Stimulated activated CD4-positive, alpha-beta T cell treated with anti-CD3 and anti-CD28 coated beads, Interleukin-12 subunit alpha, Interleukin-12 subunit beta, amount 100 ng/mL, for 4 hours (primary cell): Measurements from ENCODE around the gene GSTO1.

Source experiments
- DNase-seq: peaks from one replicate; pipeline ENCODE4 v3.0.0-alpha.2; 2020

GSTO1 gene

GRCh38 chr10:104279550-104280259 lies 25.0 kb downstream of the GSTO1 start:
- DNase-seq: no peak

GRCh38 chr10:104281694-104282093 lies 27.0 kb downstream of the GSTO1 start:
- DNase-seq: no peak

- DNase-seq: no peak
These were observed 30.2 kb downstream of the GSTO1 start for GRCh38 chr10:104284846-104285245.

GRCh38 chr10:104286939-104287338 lies 32.2 kb downstream of the GSTO1 start:
- no peak for DNase-seq

DNA sequence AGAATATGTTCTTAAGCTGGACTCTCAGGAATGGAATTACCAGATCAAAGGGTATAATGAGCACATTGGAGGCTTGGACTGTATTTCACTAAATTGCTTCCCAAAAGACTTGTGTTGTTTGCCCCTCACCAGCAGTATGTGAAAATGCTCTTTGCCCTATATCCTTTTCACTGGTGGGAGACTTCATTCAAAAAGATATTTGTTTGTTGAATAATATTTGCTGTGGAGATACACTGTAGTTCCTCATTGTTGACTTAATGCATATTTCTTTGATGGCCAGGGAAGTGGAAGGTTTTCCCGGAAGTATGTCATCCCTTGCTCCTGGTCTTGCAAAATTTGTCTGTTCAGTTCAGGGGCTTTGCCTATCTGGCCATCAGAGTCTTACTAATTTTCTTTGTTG lies 33.7 kb downstream of the GSTO1 start:
- no peak for DNase-seq

DNA sequence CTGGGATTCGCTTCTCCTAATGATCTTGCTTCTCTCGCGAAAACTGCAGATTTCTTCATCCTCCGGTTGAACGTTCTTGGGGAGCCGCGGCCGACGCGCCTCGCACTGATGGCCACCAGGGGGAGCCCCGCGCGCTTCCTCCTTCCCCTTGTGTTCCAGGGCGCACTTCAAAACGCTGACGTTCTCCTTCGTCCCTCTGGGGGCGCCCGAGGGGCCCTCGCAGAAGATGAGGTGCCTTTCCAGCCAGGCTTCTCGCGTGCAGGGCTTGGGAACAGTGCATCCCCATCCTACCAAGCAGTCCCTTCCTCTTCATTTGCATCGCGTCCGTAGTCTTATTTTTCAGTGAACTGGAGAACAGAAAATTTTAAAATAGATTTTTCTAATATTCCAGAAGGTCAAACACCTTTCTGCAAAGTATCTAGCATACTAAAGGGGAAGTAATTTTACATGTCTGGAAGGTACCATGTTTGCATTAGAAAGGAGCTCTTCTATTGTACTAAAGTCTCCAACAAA lies 36.8 kb downstream of the GSTO1 start:
- DNase-seq: peak; percentile 89

- no peak for DNase-seq
These were observed 38.3 kb downstream of the GSTO1 start for GRCh38 chr10:104293011-104293410.

- no peak for DNase-seq
These were observed 39.2 kb downstream of the GSTO1 start for GRCh38 chr10:104293781-104294321.

GRCh38 chr10:104296687-104297436 lies 42.2 kb downstream of the GSTO1 start:
- no peak for DNase-seq

- DNase-seq: no peak
These were observed 43.3 kb downstream of the GSTO1 start for GRCh38 chr10:104297697-104298660.

DNA sequence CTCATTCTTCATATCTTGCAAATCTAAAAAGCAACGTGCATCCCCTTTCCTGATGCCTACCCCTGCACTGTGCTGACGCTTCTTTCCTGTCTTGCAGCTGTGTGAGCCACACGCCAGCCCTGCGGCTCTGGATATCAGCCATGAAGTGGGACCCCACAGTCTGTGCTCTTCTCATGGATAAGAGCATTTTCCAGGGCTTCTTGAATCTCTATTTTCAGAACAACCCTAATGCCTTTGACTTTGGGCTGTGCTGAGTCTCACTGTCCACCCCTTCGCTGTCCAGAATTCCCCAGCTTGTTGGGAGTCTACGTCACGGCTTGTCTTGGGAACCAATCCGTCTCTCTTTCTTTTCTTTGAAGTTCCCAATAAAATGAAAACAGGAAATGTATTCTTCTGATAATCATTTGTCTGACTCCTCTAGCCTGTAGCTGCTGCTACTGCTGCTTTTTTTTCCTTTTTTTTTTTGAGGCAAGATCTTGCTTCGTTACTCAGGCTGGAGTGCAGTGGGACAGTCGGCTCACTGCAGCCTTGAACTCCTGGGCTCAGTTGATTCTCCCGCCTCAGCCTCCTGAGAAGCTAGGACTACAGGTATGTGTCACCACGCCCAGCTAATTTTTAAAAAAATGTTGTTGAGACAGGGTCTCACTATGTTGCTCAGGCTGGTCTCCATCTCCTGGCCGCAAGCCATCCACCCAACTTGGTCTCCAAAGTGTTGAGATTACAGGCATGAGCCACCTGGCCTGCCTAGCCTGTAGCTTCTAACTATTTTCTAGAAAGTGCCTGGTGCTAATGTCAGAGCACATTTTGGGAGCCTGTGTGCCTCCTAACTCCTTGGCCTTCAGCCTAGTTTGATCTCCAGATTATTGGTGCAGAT lies 44.6 kb downstream of the GSTO1 start:
- no peak for DNase-seq

- DNase-seq: no peak
These were observed 45.5 kb downstream of the GSTO1 start for GRCh38 chr10:104300002-104300735.

DNA sequence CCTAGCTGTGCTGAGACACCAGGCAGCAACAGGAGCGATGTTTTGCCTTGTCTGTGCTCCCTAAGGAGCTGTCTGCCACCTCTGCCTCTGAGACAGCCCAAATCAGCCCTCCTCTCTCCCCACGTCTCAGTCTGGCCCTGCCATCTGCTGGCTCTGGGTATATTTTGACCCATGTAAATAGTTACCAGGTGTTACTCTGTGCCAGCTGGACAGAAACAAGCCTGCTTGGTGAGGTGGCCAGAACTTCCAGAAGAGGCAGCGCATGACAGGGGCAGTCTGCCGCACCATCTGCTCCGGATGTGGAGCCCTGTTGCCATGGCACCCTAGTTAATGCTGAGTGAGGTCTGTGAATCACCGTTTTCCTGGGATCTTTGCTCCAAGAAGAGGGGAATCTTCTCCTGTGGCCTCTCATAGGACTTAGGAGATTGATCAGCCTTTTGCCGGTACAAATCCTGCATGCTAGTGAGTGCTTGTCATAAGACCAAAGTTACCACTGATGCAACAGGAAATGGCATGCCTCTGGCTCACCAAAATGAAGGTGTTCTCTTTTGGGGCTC lies 46.1 kb downstream of the GSTO1 start:
- no peak for DNase-seq

DNA sequence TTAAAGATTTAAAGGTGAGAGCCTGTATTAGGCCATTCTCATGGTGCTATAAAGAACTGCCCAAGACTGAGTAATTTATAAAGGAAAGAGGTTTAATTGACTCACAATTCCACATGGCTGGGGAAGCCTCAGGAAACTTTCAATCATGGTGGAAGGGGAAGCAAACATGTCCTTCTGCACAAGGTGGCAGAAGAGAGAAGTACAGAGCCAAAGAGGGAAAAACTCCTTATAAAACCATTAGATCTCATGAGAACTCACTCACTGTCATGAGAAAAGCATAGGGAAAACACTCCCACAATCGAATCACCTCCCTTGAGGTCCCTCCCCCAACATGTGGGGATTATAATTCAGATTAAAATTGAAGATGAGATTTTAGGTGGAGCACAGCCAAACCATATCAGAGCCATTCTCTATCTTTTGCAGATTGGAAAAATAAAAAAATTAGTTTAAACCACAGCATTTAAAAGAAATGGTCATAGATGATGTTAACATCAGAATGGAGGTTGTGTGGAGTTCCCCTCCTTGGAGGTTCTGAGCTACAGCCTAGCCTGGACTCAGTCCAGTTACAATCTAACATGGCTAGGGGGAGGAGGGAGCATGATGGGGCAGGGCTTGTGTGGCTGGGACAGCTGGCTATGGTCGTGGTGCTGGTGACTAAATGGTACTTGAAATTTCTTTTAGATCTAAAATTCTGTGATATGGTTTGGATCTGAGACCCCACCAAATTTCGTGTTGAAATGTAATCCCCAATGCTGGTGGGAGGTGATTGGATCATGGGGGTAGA lies 47.4 kb downstream of the GSTO1 start:
- no peak for DNase-seq

DNA sequence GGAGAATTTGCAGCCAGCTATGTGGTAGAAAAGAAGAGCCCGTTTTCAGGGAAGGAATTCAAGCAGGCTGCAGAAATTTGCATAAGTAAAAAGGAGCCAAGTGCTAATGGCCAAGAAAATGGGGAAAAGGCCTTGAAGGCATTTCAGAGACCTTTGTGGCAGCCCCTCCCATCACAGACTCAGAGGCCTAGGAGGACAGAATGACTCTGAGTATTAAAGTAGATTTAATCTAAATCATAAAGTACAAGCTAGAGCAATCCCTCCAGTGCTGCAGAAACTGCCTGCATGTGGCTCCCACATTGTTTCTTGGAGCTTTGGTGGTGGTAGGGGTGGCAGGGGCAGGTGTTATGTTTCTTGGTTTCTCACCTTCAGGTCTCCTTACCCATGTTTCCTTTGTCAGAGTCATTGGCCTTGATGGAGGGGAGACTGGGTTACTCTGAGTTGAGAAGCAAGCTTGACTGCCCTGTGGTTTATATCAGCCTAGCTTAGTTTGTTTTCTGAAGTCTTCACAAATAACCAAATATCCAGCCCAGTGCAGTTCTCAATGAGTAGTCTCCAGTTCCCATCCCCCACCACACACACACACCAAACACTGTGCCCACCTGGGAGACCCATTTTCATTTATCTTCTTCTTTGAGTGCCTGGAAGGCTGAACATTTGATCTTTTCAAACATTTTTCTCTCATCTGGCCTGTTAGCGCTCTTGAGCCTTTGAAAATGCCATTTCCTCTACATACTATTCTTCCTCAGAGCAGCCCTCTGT lies 49.1 kb downstream of the GSTO1 start:
- no peak for DNase-seq

GRCh38 chr10:104304356-104304745 lies 49.7 kb downstream of the GSTO1 start:
- no peak for DNase-seq

DNA sequence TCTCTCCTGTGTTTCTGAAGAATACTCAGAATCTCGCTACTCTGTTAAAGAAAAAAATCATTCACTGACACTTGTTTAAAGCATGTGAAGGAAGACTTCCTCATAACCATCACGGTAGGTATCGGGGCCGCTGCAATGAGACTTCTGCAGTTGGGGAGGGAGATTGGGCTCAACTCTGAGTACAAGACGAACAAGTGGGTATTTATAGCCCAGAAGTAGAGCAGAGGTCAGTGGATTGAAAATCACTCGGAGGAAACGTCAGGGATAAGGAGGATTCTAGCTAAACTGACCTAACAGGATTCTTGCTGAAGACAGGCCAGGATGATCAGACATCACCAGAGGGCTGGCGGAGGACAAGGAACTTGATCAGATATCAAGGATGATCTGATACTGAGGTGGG lies 50.2 kb downstream of the GSTO1 start:
- DNase-seq: no peak

DNA sequence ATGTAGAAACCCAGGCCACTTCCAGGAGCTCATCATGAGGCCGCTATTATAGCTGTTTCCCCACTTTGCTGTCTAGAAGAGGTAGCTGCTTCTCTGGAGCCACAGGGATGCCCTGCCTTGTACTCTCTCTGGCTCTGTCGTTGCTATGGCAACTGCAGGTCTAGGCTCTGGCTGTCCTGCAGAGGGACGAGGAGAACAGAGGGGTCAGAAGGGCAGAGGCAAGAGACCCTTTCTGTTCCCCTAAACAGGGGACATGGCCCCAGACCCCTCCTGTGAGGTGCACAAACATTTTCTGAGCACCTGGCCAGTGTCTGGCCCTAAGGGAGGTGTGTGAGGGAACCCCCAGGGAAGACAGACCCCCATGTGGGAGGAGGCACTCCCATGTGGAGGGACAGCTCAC lies 52.2 kb downstream of the GSTO1 start:
- DNase-seq: no peak
